Transverse colon (tissue), 4 donors: ENCODE results near the gene MBNL1.

Experiments used
- CTCF ChIP-seq, 5 experiments: fragments of 200-600 bp in 3 of 5; fragments of 450-650 bp in 2 of 5; sonication (generic) in 3 of 5; IDR thresholded peaks; 1 replicate in 2 of 5; 2 replicates in 3 of 5; pipeline ENCODE4 v1.5.1; 2016 to 2017; ENCODE audit warnings: antibody characterized with exemption in 5 of 5, inconsistent platforms in 3 of 5, mild to moderate bottlenecking in 2 of 5, moderate library complexity in 1 of 5
- POLR2A ChIP-seq: fragments of 450-650 bp; IDR thresholded peaks from one replicate; pipeline ENCODE4 v1.6.1; 2016; ENCODE audit warnings: antibody characterized with exemption, mild to moderate bottlenecking, moderate library complexity
- POLR2AphosphoS5 ChIP-seq, 3 donors: sonication (generic); formaldehyde crosslinking; IDR thresholded peaks; one replicate each; pipeline ENCODE4 v1.6.1; 2016; ENCODE audit warnings: antibody characterized with exemption in 3 of 3

GRCh38 chr3:152289708-152290107, 21.0 kb downstream of the MBNL1 start:
- TF ChIP-seq CTCF (IDR thresholded peaks at IDR 0.05), result no peak
- no peak for TF ChIP-seq POLR2AphosphoS5 (IDR thresholded peaks at IDR 0.05)
- TF ChIP-seq POLR2A, result no peak
